ENCODE results near the gene TSHR. TPM values are rescaled to one million over a fixed set of nuclear protein-coding genes. Genes with fewer than 3 reads are reported as not detected.
A peak's percentile ranks its signal among the peaks of the same experiment; 100 is the strongest.
"Not testable (repeated sequence)": the region's sequence is repeated elsewhere in the genome, so short reads cannot be mapped to it uniquely, and the experiment has no call there.

TSHR gene
- total RNA-seq (0.08 TPM in 1 of 2 replicates, not detected in the other), polyA plus RNA-seq (0.43 and 0.83 TPM in 2 replicates)

DNA sequence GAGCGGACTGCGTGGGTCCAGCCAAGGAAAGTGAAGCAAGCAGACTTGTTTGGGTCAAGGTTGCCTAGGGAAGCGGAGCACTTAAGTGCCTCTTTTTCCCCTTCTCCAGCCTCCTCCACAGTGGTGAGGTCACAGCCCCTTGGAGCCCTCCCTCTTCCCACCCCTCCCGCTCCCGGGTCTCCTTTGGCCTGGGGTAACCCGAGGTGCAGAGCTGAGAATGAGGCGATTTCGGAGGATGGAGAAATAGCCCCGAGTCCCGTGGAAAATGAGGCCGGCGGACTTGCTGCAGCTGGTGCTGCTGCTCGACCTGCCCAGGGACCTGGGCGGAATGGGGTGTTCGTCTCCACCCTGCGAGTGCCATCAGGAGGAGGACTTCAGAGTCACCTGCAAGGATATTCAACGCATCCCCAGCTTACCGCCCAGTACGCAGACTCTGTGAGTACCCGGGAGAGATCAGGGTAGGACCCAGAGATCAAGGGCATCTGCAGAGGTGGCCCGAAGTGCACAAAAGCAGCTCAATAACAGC lies at the start of gene TSHR:
Gene TSHR (plus strand): TSS at position 206 of the 526 bp plus-strand sequence. CDS start 60 bp downstream, at position 266.
- no peaks in the 10 kb centered on the region for H3K9me2 ChIP-seq (replicated peaks; ENCODE audit: insufficient read depth)
- TF ChIP-seq, protein P1, sequence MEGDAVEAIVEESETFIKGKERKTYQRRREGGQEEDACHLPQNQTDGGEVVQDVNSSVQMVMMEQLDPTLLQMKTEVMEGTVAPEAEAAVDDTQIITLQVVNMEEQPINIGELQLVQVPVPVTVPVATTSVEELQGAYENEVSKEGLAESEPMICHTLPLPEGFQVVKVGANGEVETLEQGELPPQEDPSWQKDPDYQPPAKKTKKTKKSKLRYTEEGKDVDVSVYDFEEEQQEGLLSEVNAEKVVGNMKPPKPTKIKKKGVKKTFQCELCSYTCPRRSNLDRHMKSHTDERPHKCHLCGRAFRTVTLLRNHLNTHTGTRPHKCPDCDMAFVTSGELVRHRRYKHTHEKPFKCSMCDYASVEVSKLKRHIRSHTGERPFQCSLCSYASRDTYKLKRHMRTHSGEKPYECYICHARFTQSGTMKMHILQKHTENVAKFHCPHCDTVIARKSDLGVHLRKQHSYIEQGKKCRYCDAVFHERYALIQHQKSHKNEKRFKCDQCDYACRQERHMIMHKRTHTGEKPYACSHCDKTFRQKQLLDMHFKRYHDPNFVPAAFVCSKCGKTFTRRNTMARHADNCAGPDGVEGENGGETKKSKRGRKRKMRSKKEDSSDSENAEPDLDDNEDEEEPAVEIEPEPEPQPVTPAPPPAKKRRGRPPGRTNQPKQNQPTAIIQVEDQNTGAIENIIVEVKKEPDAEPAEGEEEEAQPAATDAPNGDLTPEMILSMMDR (IDR thresholded peaks at IDR 0.05; ENCODE audit: poor library complexity), result no peak
- TF ChIP-seq EZH2phosphoT487 (IDR thresholded peaks at IDR 0.05; ENCODE audit: low read depth, severe bottlenecking, unreplicated experiment) (no peak), EZH2 (IDR thresholded peaks at IDR 0.05; ENCODE audit: borderline replicate concordance) (no peak)
- no peaks in the 10 kb centered on the region for H4K20me1 ChIP-seq (ENCODE audit: insufficient read depth, poor library complexity, severe bottlenecking)
- peaks cover 53% of the 10 kb centered on the region for H3K27me3 ChIP-seq
- H3K4me2 ChIP-seq, result peak within 1 kb of the TSS; percentile 97
- peak within 1 kb of the TSS; percentile 91 for H2AFZ ChIP-seq
- H3K79me2 ChIP-seq, result no peaks in the 10 kb centered on the region
- no peak within 1 kb of the TSS for H3K27ac ChIP-seq
- H3K4me1 ChIP-seq (ENCODE audit: insufficient read depth), result no peaks in the 10 kb centered on the region
- no peaks in the 10 kb centered on the region for H3K9me3 ChIP-seq (ENCODE audit: low read depth)
- H3K36me3 ChIP-seq (replicated peaks; ENCODE audit: insufficient read depth, low read depth), result no peaks in the 10 kb centered on the region
- H3K4me3 ChIP-seq, result peak within 1 kb of the TSS; percentile 66
- no peak for DNase-seq (ENCODE audit: low spot score)
- 11% methylated on average over 18 of the region's 21 CpGs for WGBS (ENCODE audit: low lambda C conversion rate, missing lambda C conversion rate)

- H3K9me3 ChIP-seq (ENCODE audit: low read depth), result no peaks in the 10 kb centered on the region
- no peak for DNase-seq (ENCODE audit: low spot score)
- no peaks in the 10 kb centered on the region for H4K20me1 ChIP-seq (ENCODE audit: insufficient read depth, poor library complexity, severe bottlenecking)
- no peaks in the 10 kb centered on the region for H3K79me2 ChIP-seq
- no peak overlapping the region for H3K27ac ChIP-seq
- H3K36me3 ChIP-seq (replicated peaks; ENCODE audit: insufficient read depth, low read depth), result no peaks in the 10 kb centered on the region
- 41% methylated on average over 1 of the region's 1 CpG for WGBS (ENCODE audit: low lambda C conversion rate, missing lambda C conversion rate)
- TF ChIP-seq, protein P1 (IDR thresholded peaks at IDR 0.05; ENCODE audit: poor library complexity), result no peak
- TF ChIP-seq EZH2phosphoT487 (IDR thresholded peaks at IDR 0.05; ENCODE audit: low read depth, severe bottlenecking, unreplicated experiment) (no peak), EZH2 (IDR thresholded peaks at IDR 0.05; ENCODE audit: borderline replicate concordance) (no peak)
- H3K27me3 ChIP-seq, result no peaks in the 10 kb centered on the region
- H3K4me1 ChIP-seq (ENCODE audit: insufficient read depth), result no peaks in the 10 kb centered on the region
- no peak overlapping the region for H2AFZ ChIP-seq
- H3K4me3 ChIP-seq, result no peak overlapping the region
- H3K4me2 ChIP-seq, result no peak overlapping the region
- H3K9me2 ChIP-seq (replicated peaks; ENCODE audit: insufficient read depth), result no peaks in the 10 kb centered on the region
Observed at GRCh38 chr14:80906336-80906735, 49.1 kb upstream of the TSHR start.

DNA sequence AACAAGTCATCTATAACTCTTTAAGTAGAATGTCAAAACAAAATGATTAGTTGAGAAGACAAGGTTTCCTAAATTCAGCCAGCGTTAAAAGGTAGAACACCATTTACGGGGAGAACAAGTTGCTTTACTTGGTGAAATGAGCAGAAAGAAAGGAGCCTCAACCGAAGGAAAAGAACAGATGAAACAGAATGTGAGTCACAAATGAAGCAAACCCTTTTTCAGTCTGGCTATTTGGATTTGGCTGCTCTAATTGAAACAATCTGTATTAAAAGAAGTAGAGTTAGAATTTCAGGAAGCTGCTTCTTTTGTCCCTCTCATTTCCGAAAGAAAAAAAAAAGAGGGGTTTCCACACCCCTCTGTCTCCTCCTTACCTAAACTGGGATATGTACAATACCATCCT lies 48.5 kb upstream of the TSHR start:
- Histone ChIP-seq H3K4me1 (ENCODE audit: insufficient read depth) (no peaks in the 10 kb centered on the region), H3K4me3 (no peak overlapping the region), H3K9me3 (ENCODE audit: low read depth) (no peaks in the 10 kb centered on the region), H3K79me2 (no peaks in the 10 kb centered on the region), H4K20me1 (ENCODE audit: insufficient read depth, poor library complexity, severe bottlenecking) (no peaks in the 10 kb centered on the region), H3K36me3 (replicated peaks; ENCODE audit: insufficient read depth, low read depth) (no peaks in the 10 kb centered on the region), H3K4me2 (no peak overlapping the region), H2AFZ (no peak overlapping the region), H3K9me2 (replicated peaks; ENCODE audit: insufficient read depth) (no peaks in the 10 kb centered on the region), H3K27me3 (no peaks in the 10 kb centered on the region), H3K27ac (no peak overlapping the region)
- TF ChIP-seq EZH2 (IDR thresholded peaks at IDR 0.05; ENCODE audit: borderline replicate concordance) (no peak), EZH2phosphoT487 (IDR thresholded peaks at IDR 0.05; ENCODE audit: low read depth, severe bottlenecking, unreplicated experiment) (no peak)
- TF ChIP-seq, protein P1 (IDR thresholded peaks at IDR 0.05; ENCODE audit: poor library complexity), result no peak
- 81% methylated on average over 4 of the region's 4 CpGs for WGBS (ENCODE audit: low lambda C conversion rate, missing lambda C conversion rate)
- DNase-seq (ENCODE audit: low spot score), result no peak

- WGBS (ENCODE audit: low lambda C conversion rate, missing lambda C conversion rate), result 98% methylated on average over 11 of the region's 11 CpGs
- H3K4me1 ChIP-seq (ENCODE audit: insufficient read depth); H4K20me1 ChIP-seq (ENCODE audit: insufficient read depth, poor library complexity, severe bottlenecking); DNase-seq (ENCODE audit: low spot score); H3K79me2 ChIP-seq; H2AFZ ChIP-seq; H3K9me2 ChIP-seq (replicated peaks; ENCODE audit: insufficient read depth); H3K9me3 ChIP-seq (ENCODE audit: low read depth); H3K36me3 ChIP-seq (replicated peaks; ENCODE audit: insufficient read depth, low read depth); H3K4me3 ChIP-seq; H3K27ac ChIP-seq; H3K27me3 ChIP-seq; H3K4me2 ChIP-seq: not testable (repeated sequence)
Observed at GRCh38 chr14:80912013-80912412, 43.4 kb upstream of the TSHR start.
